SKM-1 (cell line): ENCODE measurements around the gene LRRC45.
A peak's percentile ranks its signal among the peaks of the same experiment; 100 is the strongest.

Experiments used
- DNase-seq: peaks from one replicate; lab custom pipeline; 2025; ENCODE audit not compliant: unreplicated experiment; lab: John Stamatoyannopoulos, UW

The LRRC45 gene

GRCh38 chr17:82018152-82018988, 4.7 kb upstream of the LRRC45 start:
- DNase-seq, result no peak

DNA sequence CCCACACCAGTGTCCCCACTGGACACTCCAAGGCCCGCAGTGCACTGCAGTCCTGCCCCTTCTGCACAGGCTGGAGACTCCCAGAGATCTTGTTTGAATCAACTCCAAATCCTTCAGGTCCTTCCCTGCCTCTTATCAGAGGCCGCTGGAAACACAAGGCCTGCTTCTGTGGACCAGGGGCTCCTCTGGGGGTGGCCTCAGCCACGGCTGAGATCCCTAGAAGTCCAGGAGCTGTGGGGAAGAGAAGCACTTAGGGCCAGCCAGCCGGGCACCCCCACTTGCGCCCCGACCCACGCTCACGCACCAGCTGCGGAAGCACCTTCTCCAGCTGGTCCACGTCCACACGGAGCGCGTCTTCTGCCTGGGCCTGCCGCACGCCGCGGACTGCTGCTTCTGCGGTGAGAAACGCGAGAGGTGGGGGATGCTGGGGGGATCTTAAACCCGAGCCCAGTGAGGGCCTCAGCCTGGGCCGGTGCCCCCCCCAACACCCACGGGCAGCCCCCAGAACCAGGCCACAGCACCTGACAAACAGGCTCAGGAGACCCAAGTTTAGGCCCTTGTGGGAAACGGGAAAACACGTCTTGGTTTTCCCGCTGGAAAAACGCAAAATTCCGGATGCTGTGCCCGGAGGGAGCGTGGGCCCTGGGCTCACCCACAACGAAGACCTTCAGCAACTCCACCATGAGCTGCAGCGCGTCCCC, 4.0 kb upstream of the LRRC45 start:
- DNase-seq, result no peak

DNA sequence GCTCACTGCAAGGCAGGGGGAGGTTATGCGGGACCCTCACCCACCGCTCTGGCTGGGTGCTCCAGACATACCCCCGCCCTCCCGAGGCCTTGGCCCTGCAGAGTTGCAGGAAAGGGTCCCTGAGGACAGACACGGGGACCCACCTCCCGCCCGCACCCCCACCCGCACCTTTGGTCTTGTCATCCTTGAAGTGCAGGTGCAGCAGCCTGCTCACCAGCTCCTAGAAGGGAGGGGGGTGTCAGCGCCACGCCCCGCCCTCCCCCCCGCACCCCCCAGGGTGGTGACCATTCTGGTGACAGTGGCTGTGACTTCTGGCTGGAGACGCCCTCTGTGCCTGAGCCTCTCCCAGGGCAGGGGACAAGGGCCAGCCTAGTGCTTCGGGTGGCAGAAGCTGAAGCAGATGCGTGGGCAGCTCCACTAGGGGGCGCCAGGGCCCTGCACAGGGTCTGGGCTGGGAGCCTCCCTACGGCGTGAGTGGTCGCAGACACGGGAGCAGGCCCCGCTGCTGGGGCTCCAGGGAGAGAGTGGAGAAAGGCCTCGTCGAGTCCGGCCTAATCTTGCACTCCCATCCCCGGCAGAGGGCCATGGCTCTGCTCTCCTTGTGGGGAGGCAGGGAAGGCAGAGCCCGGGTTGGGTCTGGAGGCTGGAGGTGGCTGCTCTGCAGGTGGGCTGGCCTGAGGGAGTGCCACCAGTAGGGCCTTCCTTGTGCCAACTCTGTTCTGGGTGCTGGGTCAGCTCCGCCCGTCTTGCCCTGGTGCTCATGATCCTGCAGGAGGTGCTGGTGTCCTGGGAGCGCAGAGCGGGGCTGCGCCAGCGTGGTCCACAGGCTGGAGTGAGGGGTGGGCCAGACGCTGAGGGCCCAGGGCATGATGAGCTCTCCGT, 3.2 kb upstream of the LRRC45 start:
- DNase-seq, result peak; percentile 42

- DNase-seq, result no peak
Observed at GRCh38 chr17:82020572-82021106, 2.5 kb upstream of the LRRC45 start.

- no peak for DNase-seq
Observed at GRCh38 chr17:82021107-82021899, 1.8 kb upstream of the LRRC45 start.

GRCh38 chr17:82021900-82022309, 1.2 kb upstream of the LRRC45 start:
- DNase-seq, result no peak

DNA sequence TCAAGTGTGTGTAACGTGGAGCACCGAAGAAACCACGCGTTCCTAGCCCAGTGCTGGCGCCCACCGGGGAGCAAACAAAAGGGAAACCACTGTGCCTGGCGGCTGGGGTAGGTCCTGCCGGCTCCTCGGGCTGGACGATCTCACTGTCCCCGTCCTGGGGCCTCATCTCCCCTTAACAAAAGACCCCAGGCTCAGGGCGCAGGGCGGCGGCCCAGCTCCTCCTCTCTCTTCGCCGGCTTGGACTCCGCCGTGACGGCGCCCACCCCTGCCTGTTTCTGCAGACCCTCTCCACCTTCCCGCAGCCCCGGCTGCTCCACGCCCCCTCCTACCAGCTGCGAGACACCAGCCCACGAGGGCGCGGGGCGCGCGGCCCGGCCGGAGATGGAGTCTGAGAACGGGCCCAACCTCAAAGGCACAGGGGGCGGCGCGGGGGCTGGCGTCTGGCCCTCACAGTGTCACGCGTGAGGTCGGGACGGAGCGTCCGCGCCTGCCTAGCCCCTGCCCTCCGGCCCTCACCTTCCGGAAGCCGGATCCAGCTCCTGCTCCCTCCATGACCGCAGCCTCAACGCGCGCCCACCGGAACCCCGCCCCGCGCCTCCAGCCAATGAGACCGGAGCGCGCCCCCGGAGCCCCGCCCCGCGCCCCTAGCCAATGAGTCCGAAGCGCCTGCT, 660 bp upstream of the LRRC45 start, which contains the start of gene CENPX:
TSS of gene CENPX (minus strand) at position 569 of the 671 bp plus-strand sequence. CDS start at position 552, 17 bp downstream.
- no peak for DNase-seq

GRCh38 chr17:82023447-82024241, 539 bp downstream of the LRRC45 start:
- no peak for DNase-seq

DNA sequence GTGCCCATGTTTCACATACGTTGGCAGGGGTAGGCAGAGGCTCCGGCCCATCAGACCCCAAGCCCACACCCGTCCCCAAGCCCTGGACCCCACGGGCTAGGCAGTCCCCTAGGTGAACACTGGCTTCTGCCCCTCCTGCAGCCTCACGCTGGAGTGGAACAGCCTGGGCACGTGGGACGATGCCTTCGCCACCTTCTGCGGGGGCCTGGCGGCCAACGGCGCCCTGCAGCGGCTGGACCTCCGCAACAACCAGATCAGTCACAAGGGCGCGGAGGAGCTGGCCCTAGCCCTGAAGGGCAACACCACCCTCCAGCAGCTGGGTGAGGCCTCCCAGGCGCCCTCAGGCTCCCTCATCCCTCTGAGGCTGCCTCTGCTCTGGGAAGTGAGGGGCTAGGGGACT, 1.8 kb downstream of the LRRC45 start:
- DNase-seq, result no peak

DNA sequence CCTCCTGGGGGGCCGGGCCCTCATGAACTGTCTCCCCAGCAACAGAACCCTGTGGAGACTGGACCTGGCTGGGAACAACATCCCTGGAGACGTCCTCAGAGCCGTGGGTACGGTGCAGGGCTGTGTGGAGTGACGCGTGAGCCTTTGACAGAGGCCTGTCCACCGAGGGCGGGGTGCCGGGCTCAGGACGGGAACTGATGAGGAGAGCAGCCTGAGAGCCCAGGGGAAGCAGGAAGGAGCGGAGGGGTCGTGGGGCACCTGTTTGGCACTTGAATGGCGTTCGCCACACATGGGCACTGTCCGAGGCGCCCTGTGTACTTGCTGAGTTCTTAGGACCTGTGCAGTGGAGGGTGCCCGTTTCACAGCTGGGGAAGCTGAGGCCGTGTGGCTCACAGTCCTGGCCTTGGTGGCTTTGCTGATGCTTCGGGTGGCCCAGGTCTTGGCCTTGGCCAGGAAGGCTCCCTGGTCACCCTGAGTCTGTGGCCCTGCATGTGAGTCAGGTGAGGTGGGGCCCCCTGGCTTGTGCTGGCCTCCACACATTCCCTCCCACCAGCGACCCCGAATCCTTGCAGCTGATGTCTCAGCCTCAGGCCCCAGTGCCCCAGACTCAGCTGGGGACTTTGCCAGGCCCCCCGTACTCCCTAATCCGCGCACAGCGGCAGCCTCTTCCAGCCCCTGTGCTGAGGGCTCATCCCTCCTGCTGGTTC, 2.4 kb downstream of the LRRC45 start:
- DNase-seq, result no peak

DNA sequence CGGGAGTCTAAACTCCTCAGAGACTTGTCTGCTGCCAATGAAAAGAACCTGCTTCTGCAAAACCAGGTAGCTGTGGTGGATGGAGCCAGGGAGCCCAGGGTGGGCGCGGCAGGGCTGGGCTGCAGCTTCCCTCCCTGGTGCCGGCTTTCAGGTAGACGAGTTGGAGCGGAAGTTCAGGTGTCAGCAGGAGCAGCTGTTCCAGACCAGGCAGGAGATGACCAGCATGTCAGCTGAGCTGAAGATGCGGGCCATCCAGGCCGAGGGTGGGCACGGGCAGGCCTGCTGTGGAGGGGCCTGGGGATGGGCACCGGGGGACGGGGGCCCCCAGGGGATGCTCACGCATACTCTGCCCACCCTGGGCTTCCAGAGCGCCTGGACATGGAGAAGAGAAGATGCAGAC, 5.1 kb downstream of the LRRC45 start:
- no peak for DNase-seq

- DNase-seq, result no peak
Observed at GRCh38 chr17:82028966-82029365, 5.9 kb downstream of the LRRC45 start.

DNA sequence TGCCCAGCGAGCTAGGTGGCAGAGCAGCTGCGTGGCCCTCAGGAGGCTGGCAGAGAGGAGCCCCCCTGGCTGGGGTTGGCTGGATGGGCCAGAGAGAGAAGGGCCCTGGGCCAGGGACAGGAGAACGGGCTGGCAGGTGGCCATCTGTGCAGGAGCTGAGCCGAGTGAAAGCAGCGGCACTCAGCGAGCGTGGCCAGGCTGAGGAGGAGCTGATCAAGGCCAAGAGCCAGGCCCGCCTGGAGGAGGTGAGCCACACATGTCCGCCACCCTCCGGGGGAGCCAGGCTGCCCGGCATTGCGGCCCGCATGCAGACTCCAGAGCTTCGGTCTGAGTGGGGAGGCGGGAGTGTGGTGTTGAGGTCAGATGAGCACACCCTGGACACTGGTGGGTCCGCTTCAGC, 6.3 kb downstream of the LRRC45 start:
- DNase-seq, result no peak

DNA sequence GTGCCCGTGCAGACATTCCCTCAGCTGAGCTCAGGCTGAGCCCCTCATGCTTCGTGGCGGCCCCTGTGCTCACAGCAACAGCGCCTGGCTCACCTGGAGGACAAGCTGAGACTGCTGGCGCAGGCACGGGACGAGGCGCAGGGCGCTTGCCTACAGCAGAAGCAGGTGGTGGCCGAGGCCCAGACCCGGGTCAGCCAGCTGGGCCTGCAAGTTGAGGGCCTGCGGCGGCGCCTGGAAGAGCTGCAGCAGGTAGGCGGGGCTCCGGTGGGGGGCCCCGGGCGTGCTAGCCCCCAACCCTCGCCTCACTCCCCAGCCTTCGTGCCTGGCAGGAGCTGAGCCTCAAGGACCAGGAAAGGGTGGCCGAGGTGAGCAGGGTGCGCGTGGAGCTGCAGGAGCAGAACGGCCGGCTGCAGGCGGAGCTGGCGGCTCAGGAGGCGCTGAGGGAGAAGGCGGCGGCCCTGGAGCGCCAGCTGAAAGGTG, 6.9 kb downstream of the LRRC45 start:
- DNase-seq, result no peak

GRCh38 chr17:82030470-82031302, 7.6 kb downstream of the LRRC45 start:
- no peak for DNase-seq

GRCh38 chr17:82031303-82031884, 8.3 kb downstream of the LRRC45 start, which contains the start of gene RAC3:
RAC3 (plus strand) TSS chr17:82031678; CDS start chr17:82031762, 84 bp downstream.
- no peak for DNase-seq
